NCI-H2196 treated with DMSO at 0.1 percent for 48 hours (cell line): ENCODE results near the gene DTX2.
"Not testable (repeated sequence)": the region's sequence is repeated elsewhere in the genome, so short reads cannot be mapped to it uniquely, and the experiment has no call there.

Experiments used
- DNase-seq: peaks from one replicate; lab custom pipeline; 2025; ENCODE audit not compliant: unreplicated experiment; lab: John Stamatoyannopoulos, UW

Gene DTX2

DNA sequence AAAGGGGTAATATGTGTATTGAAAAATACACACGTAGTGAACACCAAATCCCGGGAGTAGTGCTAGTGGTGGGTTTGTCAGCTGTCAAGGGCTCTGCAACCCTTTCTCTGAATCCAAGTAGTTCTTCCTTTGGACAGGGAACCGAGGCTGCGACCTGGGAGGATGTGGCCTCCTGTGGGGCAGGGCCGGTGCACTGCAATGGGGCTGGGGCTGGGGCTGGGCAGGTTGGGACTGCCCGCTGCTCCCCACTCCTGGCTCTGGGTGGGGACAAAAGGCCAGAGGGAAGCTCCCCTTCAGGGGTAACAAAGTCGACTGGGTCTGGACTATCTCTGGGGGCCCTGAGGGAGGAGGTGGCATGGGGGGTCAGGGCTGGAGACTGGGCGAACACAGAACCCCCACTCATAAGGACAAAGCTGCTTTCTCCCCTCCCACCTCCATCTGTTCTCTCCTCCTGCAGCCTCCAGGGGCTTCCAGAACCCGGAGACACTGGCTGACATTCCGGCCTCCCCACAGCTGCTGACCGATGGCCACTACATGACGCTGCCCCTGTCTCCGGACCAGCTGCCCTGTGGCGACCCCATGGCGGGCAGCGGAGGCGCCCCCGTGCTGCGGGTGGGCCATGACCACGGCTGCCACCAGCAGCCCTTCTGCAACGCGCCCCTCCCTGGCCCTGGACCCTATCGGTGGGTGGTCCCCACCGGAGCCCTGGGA lies 49.8 kb downstream of the DTX2 start:
- not testable (repeated sequence) for DNase-seq

GRCh38 chr7:76511911-76512885 lies 50.7 kb downstream of the DTX2 start:
- not testable (repeated sequence) for DNase-seq

- DNase-seq, result no peak
Measured at GRCh38 chr7:76512941-76513816, 51.7 kb downstream of the DTX2 start.

DNA sequence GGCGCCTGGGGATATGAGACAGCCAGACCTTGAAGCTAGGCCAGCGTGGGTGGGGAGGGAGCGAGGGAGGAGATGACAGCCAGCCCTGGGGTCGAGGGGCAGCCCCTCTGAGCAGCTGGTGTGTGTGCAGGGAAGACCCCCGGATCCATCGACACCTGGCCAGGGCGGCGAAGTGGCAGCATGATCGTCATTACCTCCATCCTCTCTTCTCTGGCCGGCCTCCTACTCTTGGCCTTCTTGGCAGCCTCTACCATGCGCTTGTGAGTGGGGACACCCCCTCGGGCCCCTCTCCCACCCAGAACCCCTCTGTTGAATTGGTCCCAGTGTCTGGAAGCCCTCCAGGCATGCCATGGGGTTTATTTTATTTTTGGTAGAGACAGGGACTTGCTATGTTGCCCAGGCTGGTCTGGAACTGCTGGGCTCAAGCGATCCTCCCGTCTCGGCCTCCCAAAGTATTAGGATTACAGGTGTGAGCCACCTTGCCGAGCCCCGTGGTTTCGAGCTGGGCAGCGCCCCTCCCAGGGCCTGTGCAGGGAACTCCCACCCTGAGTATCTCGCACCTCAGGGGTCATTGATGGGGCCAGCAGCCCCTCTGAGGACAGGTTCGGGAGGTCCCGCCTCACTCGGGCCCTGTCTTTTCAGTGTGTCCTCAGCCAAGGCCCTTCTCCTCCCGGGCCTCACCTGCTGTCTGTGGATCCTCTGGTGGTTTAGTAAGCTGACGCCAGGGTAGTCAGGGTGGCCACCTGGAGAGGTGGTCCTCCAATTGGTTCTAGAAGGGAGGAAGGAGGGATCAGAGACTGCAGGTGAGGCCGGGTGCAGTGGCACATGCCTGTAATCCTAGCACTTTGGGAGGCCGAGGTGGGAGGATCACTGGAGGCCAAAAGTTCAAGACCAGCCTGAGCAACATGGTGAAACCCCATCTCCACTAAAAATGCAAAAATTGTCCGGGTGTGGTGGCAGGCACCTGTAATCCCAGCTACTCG lies 52.6 kb downstream of the DTX2 start:
- DNase-seq, result no peak

- no peak for DNase-seq
Measured at GRCh38 chr7:76514926-76515771, 53.6 kb downstream of the DTX2 start.

DNA sequence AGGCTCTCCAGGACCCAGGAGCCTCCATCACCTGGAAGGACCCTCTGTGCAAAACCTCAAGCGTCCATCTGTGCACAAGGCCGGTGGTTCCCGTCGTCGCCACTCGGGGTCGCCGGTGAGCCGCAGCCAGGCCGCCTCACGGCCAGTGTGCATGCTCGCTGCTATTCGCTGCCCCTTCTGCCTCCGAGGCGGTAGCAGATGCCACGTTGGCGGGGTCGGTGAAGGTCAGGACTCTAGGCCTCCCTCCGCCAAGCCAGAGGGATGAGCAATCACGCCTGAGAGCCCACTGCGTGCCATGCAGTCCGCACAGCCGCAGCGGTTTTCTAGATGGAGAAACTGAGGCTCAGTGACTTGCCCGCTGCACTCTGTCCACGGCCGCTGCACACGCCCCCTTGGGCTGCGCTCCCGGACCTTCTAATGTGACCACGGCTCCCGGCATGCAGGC lies 54.5 kb downstream of the DTX2 start:
- no peak for DNase-seq

GRCh38 chr7:76516932-76517331 lies 55.4 kb downstream of the DTX2 start:
- DNase-seq, result not testable (repeated sequence)

- DNase-seq, result not testable (repeated sequence)
Measured at GRCh38 chr7:76526183-76526582, 64.7 kb downstream of the DTX2 start.

DNA sequence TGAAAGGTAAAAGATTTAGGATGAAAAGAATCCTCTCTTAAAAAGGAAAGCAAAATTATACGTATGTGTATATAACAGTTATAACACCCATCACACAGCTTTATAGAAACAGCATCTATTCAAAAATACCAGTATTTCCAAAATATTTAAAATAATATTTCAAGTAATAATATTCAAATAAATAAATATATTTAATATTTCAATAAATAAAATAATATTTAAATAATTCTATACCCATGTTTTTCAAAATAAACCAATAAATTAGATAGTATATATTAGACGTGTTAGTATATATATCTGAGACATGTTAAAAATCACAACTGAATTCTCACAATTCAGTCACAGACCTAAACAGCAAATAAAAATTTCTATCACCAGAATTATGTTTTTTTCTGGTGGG lies 70.1 kb downstream of the DTX2 start:
- not testable (repeated sequence) for DNase-seq

- DNase-seq, result not testable (repeated sequence)
Measured at GRCh38 chr7:76543197-76543596, 81.7 kb downstream of the DTX2 start, which contains the start of gene SPDYE16. Gene SPDYE16 (minus strand): TSS chr7:76543297. CDS start chr7:76541459, 1,838 bp downstream.

- peak; percentile 38 for DNase-seq
Measured at GRCh38 chr7:76549025-76549854, 87.7 kb downstream of the DTX2 start.

DNA sequence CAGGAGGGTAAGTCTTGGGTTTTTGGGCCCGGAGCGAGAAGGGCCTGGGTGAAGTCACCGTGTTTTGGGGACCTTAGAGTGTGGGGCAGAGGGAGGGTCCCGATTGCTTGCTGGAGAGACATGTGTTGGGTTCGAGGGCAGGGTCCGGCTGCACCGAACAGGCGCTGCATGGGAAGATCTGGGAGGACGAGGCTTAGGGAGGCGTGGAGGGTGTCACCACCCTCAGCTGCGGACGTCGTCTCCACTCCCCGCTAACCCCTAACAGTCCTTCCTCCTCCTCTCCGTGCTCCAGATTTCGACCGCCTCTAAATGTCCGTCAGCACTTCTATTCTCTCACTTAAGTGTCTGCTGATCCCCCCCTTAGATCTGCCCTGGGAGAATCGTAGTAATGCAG lies 88.3 kb downstream of the DTX2 start:
- DNase-seq, result not testable (repeated sequence)

GRCh38 chr7:76551992-76552391 lies 90.5 kb downstream of the DTX2 start:
- not testable (repeated sequence) for DNase-seq
